K562 (cell line): ENCODE data around the gene SAPCD1. TPM values are rescaled to one million over a fixed set of nuclear protein-coding genes. Genes with fewer than 3 reads are reported as not detected.

ENCODE experiments used
- BMI1 ChIP-seq: fragments of 150-350 bp; IDR thresholded peaks from 2 replicates; pipeline ENCODE4 v1.6.1; 2014; ENCODE audit warnings: low read length
- ETV1 ChIP-seq: fragments of 450-650 bp; conservative IDR thresholded peaks from 2 replicates; pipeline ENCODE4 v1.6.1; 2016; ENCODE audit warnings: missing genetic modification characterization, control low read depth, low read depth, missing compliant biosample characterization
- GATAD2B ChIP-seq: fragments of 450-650 bp; IDR thresholded peaks from 2 replicates; pipeline ENCODE4 v1.6.1; 2017; ENCODE audit warnings: mild to moderate bottlenecking, borderline replicate concordance
- HDAC3 ChIP-seq: fragments of 450-650 bp; IDR thresholded peaks from 2 replicates; pipeline ENCODE4 v1.6.1; 2018; ENCODE audit warnings: borderline replicate concordance, mild to moderate bottlenecking, moderate library complexity; ENCODE audit not compliant: partially characterized antibody
- JUN ChIP-seq, 2 experiments: sonication (generic) in 1 of 2; formaldehyde crosslinking in 1 of 2; IDR thresholded peaks; 2 replicates each; pipeline versions ENCODE4 v1.6.1 to v1.8.0; 2012 to 2022; ENCODE audit warnings: borderline replicate concordance in 2 of 2, mild to moderate bottlenecking in 2 of 2, improper control_type of control experiment in 1 of 2, low read depth in 1 of 2, low read length in 1 of 2, missing genetic modification reagents in 1 of 2
- KDM5B ChIP-seq: fragments of 200-600 bp; sonication (generic); IDR thresholded peaks from 2 replicates; pipeline ENCODE4 v1.6.1; 2012; ENCODE audit warnings: low read depth, mild to moderate bottlenecking, moderate library complexity, low read length, control low read depth, inconsistent platforms; ENCODE audit not compliant: insufficient replicate concordance
- MAFF ChIP-seq: IDR thresholded peaks from 2 replicates; pipeline ENCODE4 v1.6.1; 2012; ENCODE audit warnings: low read length, improper control_type of control experiment
- MCM2 ChIP-seq: fragments of 450-650 bp; IDR thresholded peaks from 2 replicates; pipeline ENCODE4 v1.6.1; 2017; ENCODE audit warnings: low read depth, mild to moderate bottlenecking
- MYC ChIP-seq, 2 experiments: fragments of 250-450 bp in 1 of 2; sonication (Bioruptor Pico) in 1 of 2; IDR thresholded peaks; 2 replicates each; pipeline versions ENCODE4 v1.5.1 to v1.6.1; 2012 to 2021; ENCODE audit warnings: low read depth in 2 of 2, borderline replicate concordance in 1 of 2, improper control_type of control experiment in 1 of 2, low read length in 1 of 2, mild to moderate bottlenecking in 1 of 2, moderate library complexity in 1 of 2
- NCOA2 ChIP-seq, 2 experiments: fragments of 450-650 bp; IDR thresholded peaks; 2 replicates each; pipeline ENCODE4 v1.6.1; 2018; ENCODE audit warnings: mild to moderate bottlenecking in 2 of 2, moderate library complexity in 1 of 2; ENCODE audit not compliant: partially characterized antibody in 2 of 2
- SAFB ChIP-seq: fragments of 200-400 bp; formaldehyde crosslinking; IDR thresholded peaks from 2 replicates; pipeline ENCODE4 v1.6.1; 2017; ENCODE audit warnings: low read depth, low read length, borderline replicate concordance
- SMAD2 ChIP-seq: fragments of 150-350 bp; IDR thresholded peaks from 2 replicates; pipeline ENCODE4 v1.6.1; 2014; ENCODE audit warnings: low read depth, mild to moderate bottlenecking, low read length
- SPI1 ChIP-seq: IDR thresholded peaks from 2 replicates; pipeline ENCODE4 v1.6.1; 2011; ENCODE audit warnings: low read depth, low read length, control low read depth, borderline replicate concordance
- TFAM ChIP-seq: fragments of 250-450 bp; sonication (Bioruptor Pico); conservative IDR thresholded peaks from 2 replicates; pipeline ENCODE4 v1.5.0; 2021; ENCODE audit warnings: mild to moderate bottlenecking, moderate library complexity
- YY1 ChIP-seq, 3 experiments: IDR thresholded peaks; 2 replicates each; pipeline ENCODE4 v1.6.1; 2011; ENCODE audit warnings: low read length in 2 of 3, mild to moderate bottlenecking in 2 of 3, moderate library complexity in 2 of 3, borderline replicate concordance in 1 of 3, control low read depth in 1 of 3, low read depth in 1 of 3; ENCODE audit not compliant: insufficient read depth in 3 of 3, insufficient replicate concordance in 2 of 3, control insufficient read depth in 1 of 3, insufficient read length in 1 of 3; ENCODE audit errors: extremely low read depth in 1 of 3
- ZFP36 ChIP-seq: fragments of 150-350 bp; IDR thresholded peaks from 2 replicates; pipeline ENCODE4 v1.6.1; 2018; ENCODE audit warnings: low read length, low read depth; ENCODE audit not compliant: partially characterized antibody
- ZNF232 ChIP-seq: sonication (generic); formaldehyde crosslinking; IDR thresholded peaks from 2 replicates; pipeline ENCODE4 v1.8.0; 2022; ENCODE audit warnings: mild to moderate bottlenecking, missing genetic modification reagents
- ZNF583 ChIP-seq: fragments of 250-450 bp; sonication (Bioruptor Pico); IDR thresholded peaks from 2 replicates; pipeline ENCODE4 v1.4.0; 2020
- ZNF75A ChIP-seq: fragments of 450-650 bp; formaldehyde crosslinking; IDR thresholded peaks from 2 replicates; pipeline ENCODE4 v1.4.0; 2020; ENCODE audit warnings: mild to moderate bottlenecking
- polyA plus RNA-seq, 8 experiments: library from polyadenylated mRNA; depleted of rRNA in 4 of 8; stranded (reverse) in 5 of 8; unstranded in 3 of 8; fragments of >200 nt; fragmentation: Nextera tagmentation in 2 of 8; fragmentation: Illumina TruSeq in 1 of 8; extraction: Ambion mirVana in 2 of 8; extraction: Trizol in 1 of 8; gene quantifications; 2 replicates each; pipeline versions ENCODE4 v1.2.1 to v1.2.3, GENCODE V29; 2011 to 2014; ENCODE audit warnings: inconsistent platforms in 1 of 8, missing spikeins in 1 of 8
- total RNA-seq, 7 experiments: library from RNA; depleted of rRNA in 6 of 7; stranded (reverse); fragments of >200 nt in 6 of 7; fragmentation: Illumina TruSeq in 2 of 7; extraction: Trizol in 2 of 7; gene quantifications; 2 replicates each; pipeline versions ENCODE4 v1.2.1 to v1.2.3, GENCODE V29; 2011 to 2021; ENCODE audit warnings: low replicate concordance in 1 of 7
- TF ChIP-seq, protein P1 (sequence below): sonication (generic); formaldehyde crosslinking; IDR thresholded peaks from 2 replicates; pipeline ENCODE4 v1.8.0; 2023; ENCODE audit warnings: mild to moderate bottlenecking, missing genetic modification reagents
- TF ChIP-seq, protein P2 (sequence below): conservative IDR thresholded peaks from 2 replicates; pipeline ENCODE4 v1.6.1; 2011; ENCODE audit warnings: low read depth, mild to moderate bottlenecking, low read length; ENCODE audit not compliant: control insufficient read depth
- TF ChIP-seq, protein P3 (sequence below): fragments of 250-450 bp; sonication (Bioruptor Pico); IDR thresholded peaks from 2 replicates; pipeline ENCODE4 v1.5.0; 2021; ENCODE audit warnings: mild to moderate bottlenecking, borderline replicate concordance

SAPCD1 gene
- total and polyA plus RNA-seq, 9 of the 15 experiments (the other 6 are each of a cell fraction or from before 2014, with no cell fraction given) = 2.6 to 30.2 (median 7.4) TPM

DNA sequence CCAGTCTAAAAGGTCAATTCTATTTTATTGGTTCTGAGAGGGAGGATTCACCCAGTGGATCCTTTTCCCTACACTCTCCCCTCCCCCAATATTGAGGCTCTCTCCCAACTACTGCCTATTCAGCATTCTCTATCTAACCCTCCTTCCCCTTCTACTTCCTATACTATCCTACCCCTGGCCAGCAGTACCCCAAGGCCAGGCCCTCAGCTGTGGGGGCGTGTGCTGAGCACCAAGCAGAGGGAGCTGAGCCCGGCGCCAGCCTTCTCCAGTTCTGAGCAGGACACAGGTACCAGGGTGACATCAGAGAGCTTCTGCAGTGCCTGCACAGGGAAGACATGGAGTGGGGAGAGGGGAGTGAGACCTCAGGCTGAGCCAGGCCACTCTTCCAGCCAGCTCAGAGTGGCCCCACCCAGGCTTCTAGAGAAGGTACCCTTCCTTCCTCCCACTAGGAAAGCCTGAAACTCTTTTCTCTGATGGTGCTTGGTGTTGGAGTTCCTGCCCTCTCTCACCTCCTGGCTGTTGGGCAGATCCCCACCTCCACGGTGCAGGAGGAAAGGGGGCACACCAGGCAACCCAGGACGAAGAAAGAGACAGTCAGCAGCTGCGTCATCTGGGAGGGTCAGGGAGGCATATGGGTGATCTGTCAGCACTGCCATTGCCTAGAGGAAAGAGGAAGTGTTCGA is 35.3 kb upstream of the SAPCD1 start (continued):
- TF ChIP-seq BMI1 = no peak
- TF ChIP-seq, protein P1, sequence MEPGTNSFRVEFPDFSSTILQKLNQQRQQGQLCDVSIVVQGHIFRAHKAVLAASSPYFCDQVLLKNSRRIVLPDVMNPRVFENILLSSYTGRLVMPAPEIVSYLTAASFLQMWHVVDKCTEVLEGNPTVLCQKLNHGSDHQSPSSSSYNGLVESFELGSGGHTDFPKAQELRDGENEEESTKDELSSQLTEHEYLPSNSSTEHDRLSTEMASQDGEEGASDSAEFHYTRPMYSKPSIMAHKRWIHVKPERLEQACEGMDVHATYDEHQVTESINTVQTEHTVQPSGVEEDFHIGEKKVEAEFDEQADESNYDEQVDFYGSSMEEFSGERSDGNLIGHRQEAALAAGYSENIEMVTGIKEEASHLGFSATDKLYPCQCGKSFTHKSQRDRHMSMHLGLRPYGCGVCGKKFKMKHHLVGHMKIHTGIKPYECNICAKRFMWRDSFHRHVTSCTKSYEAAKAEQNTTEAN (CRISPR knock-in tag) = no peak
- no peak for TF ChIP-seq MYC (IDR thresholded peaks at IDR 0.05; ENCODE audit: low read depth, low read length)
- TF ChIP-seq MYC (CRISPR knock-in tag; IDR thresholded peaks at IDR 0.05; ENCODE audit: borderline replicate concordance, low read depth) = peak; percentile 66; the same call in 1 of the 2 replicates
- no peak for TF ChIP-seq ZNF75A (CRISPR knock-in tag)
- no peak for TF ChIP-seq SAFB
- peak; percentile 100 for TF ChIP-seq SPI1
- TF ChIP-seq, protein P2, sequence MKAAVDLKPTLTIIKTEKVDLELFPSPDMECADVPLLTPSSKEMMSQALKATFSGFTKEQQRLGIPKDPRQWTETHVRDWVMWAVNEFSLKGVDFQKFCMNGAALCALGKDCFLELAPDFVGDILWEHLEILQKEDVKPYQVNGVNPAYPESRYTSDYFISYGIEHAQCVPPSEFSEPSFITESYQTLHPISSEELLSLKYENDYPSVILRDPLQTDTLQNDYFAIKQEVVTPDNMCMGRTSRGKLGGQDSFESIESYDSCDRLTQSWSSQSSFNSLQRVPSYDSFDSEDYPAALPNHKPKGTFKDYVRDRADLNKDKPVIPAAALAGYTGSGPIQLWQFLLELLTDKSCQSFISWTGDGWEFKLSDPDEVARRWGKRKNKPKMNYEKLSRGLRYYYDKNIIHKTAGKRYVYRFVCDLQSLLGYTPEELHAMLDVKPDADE = no peak
- no peak; the same call in 1 of the 2 replicates for TF ChIP-seq ZNF583 (CRISPR knock-in tag)
- TF ChIP-seq NCOA2 (IDR thresholded peaks at IDR 0.05; ENCODE audit: partially characterized antibody in 2 of 2) = no peak
- TF ChIP-seq ZNF232 = no peak
- no peak for TF ChIP-seq HDAC3
- no peak for TF ChIP-seq MCM2
- TF ChIP-seq KDM5B = peak; percentile 47
- no peak for TF ChIP-seq TFAM (CRISPR knock-in tag)
- TF ChIP-seq MAFF = peak; percentile 35; the same call in 1 of the 2 replicates
- TF ChIP-seq ZFP36 = peak; percentile 2
- no peak for TF ChIP-seq SMAD2
- TF ChIP-seq, protein P3, sequence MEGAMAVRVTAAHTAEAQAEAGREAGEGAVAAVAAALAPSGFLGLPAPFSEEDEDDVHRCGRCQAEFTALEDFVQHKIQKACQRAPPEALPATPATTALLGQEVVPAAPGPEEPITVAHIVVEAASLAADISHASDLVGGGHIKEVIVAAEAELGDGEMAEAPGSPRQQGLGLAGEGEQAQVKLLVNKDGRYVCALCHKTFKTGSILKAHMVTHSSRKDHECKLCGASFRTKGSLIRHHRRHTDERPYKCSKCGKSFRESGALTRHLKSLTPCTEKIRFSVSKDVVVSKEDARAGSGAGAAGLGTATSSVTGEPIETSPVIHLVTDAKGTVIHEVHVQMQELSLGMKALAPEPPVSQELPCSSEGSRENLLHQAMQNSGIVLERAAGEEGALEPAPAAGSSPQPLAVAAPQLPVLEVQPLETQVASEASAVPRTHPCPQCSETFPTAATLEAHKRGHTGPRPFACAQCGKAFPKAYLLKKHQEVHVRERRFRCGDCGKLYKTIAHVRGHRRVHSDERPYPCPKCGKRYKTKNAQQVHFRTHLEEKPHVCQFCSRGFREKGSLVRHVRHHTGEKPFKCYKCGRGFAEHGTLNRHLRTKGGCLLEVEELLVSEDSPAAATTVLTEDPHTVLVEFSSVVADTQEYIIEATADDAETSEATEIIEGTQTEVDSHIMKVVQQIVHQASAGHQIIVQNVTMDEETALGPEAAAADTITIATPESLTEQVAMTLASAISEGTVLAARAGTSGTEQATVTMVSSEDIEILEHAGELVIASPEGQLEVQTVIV (CRISPR knock-in tag) = no peak
- peak in 1 of 3 experiments; percentile 48 for TF ChIP-seq YY1 (IDR thresholded peaks at IDR 0.05; ENCODE audit: borderline replicate concordance in 1 of 3, control insufficient read depth in 1 of 3, extremely low read depth in 1 of 3, insufficient read depth in 3 of 3, insufficient read length in 1 of 3, insufficient replicate concordance in 2 of 3, low read depth in 1 of 3, low read length in 2 of 3)
- TF ChIP-seq ETV1 = no peak
- no peak for TF ChIP-seq JUN (IDR thresholded peaks at IDR 0.05; ENCODE audit: borderline replicate concordance, low read depth, low read length)
- TF ChIP-seq JUN (CRISPR knock-in tag; IDR thresholded peaks at IDR 0.05; ENCODE audit: borderline replicate concordance) = no peak
- TF ChIP-seq GATAD2B = no peak
